22Rv1 (cell line): ENCODE data around the gene ARHGAP45.

ENCODE experiments used
- H3K27ac ChIP-seq: fragments of 450-650 bp; 2 replicates; pipeline ENCODE4 v1.5.1; 2017
- CTCF ChIP-seq: fragments of 450-650 bp; IDR thresholded peaks from 2 replicates; pipeline ENCODE4 v1.5.1; 2017; ENCODE audit warnings: mild to moderate bottlenecking
- ZFX ChIP-seq: fragments of 450-650 bp; IDR thresholded peaks from 2 replicates; pipeline ENCODE4 v1.6.1; 2017; ENCODE audit warnings: antibody characterized with exemption, borderline replicate concordance

The ARHGAP45 gene

GRCh38 chr19:1058112-1058511, 8.9 kb upstream of the ARHGAP45 start:
- H3K27ac ChIP-seq: no peak overlapping the region
- TF ChIP-seq CTCF: no peak
- TF ChIP-seq ZFX: no peak

DNA sequence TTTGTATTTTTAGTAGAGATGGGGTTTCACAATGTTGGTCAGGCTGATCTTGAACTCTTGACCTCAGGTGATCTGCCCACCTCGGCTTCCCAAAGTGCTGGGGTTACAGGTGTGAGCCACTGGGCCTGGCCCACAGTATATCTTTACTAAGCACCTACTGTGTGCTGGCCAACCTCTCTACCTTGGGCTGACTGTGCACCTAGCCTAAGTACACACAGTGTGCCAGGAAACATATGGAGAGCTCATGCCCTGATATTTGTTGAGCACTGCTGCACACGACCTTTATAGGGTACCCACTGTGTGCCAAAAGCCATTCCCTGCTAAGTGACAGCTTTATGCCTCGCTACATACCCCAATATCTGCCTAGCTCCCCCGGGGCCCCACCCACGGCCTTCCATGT, 6.3 kb upstream of the ARHGAP45 start:
- TF ChIP-seq CTCF (no peak), ZFX (no peak)

DNA sequence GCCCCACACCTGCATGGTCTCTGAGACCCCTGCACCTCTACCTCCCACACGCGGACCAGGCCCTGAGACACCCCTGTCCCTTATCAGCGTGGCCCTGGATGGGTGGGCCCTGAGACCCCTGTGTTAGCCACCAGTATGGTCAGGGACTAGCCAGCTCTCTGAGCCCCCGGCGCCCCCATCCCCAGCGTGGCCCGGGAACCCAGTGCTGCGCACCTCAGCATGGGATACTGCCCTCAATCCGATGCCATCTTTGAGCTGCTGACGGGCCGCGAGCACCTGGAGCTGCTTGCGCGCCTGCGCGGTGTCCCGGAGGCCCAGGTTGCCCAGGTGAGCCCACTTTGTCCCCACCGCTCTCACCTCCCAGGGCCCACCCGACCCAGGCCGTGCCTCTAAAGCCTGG, 5.0 kb upstream of the ARHGAP45 start:
- TF ChIP-seq CTCF (no peak), ZFX (no peak)

More for the DNA sequence above, 6.3 kb upstream of the ARHGAP45 start:
- no peak overlapping the region for H3K27ac ChIP-seq

GRCh38 chr19:1062387-1063029, 4.5 kb upstream of the ARHGAP45 start:
- TF ChIP-seq CTCF (no peak), ZFX (no peak)
- peak overlapping the region; percentile 27; the same call in 1 of the 2 replicates for H3K27ac ChIP-seq

More for the DNA sequence above, 5.0 kb upstream of the ARHGAP45 start:
- H3K27ac ChIP-seq: peak overlapping the region; percentile 27; the same call in 1 of the 2 replicates

GRCh38 chr19:1063030-1063908, 3.7 kb upstream of the ARHGAP45 start:
- TF ChIP-seq ZFX (no peak), CTCF (no peak)
- peak overlapping the region; percentile 90 for H3K27ac ChIP-seq

DNA sequence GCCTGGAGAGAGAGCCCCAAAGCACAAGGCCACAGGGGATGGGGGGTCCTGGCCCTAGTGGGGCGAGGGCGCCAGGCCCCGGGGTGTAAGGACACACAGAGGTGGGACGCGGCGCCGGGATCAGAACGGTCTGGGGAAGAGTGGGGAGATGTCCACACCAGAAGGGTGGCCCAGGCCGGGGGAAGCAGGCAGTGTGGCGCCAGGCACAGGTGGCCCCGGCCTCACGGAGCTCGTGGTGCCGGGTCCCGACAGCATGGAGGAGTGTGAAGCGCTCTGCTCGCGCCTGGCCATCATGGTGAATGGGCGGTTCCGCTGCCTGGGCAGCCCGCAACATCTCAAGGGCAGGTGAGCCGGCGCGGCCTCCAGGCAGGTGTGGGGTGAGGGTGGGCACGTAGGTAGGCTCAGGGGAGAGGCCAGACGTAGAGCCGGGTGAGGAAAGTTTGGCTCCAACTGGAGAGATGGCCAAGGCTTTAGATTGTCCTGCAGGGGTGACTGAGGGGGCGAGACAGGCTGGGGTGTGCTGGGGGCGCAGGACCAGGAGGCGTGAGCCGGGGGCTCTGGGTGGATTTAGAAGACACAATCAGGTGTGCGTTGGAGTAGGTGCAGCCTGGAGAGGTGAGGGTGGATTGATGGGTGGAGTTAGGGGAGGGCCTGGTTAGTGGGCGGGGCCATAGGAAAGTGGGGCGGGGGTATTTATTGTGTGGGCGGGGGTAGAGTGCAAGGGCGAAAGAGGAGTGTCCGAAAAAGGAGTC, 2.9 kb upstream of the ARHGAP45 start:
- TF ChIP-seq CTCF (no peak), ZFX (no peak)
- H3K27ac ChIP-seq: peak overlapping the region; percentile 90
